SK-N-SH (cell line): ENCODE measurements around the gene DBNL. TPM values are rescaled to one million over a fixed set of nuclear protein-coding genes. Genes with fewer than 3 reads are reported as not detected.

Experiments used
- CTCF ChIA-PET: fragments of 300-600, 350-600 bp; formaldehyde crosslinking; extraction: SDS; loops from one replicate; lab custom pipeline; 2021; lab: Yijun Ruan, JAX
- POLR2A ChIA-PET: fragments of 350-600 bp; sonication (Branson Sonifier 250); formaldehyde crosslinking; extraction: SDS; loops from one replicate; lab custom pipeline; 2020; ENCODE audit warnings: antibody characterized with exemption, inconsistent platforms; lab: Yijun Ruan, JAX
- DNase-seq: peaks from one replicate; pipeline ENCODE4 v3.0.0; 2012
- H2AFZ ChIP-seq: fragments of 200-600 bp; sonication (generic); 2 replicates; pipeline ENCODE4 v1.8.1; 2016; ENCODE audit warnings: antibody characterized with exemption, mild to moderate bottlenecking, low read depth
- H3F3A ChIP-seq: fragments of 200-600 bp; sonication (generic); replicated peaks from 2 replicates; pipeline ENCODE3; 2016; ENCODE audit warnings: antibody characterized with exemption, mild to moderate bottlenecking; ENCODE audit not compliant: insufficient read depth
- H3K27ac ChIP-seq, 2 experiments: fragments of 200-500 bp in 1 of 2; fragments of 200-600 bp in 1 of 2; sonication (Bioruptor generic) in 1 of 2; sonication (generic), shearing (Covaris generic) in 1 of 2; 2 replicates each; pipeline versions ENCODE4 v1.5.1 to v1.6.1; 2014 to 2016; ENCODE audit warnings: low read depth in 2 of 2, inconsistent platforms in 1 of 2, low read length in 1 of 2, mild to moderate bottlenecking in 1 of 2, mixed read lengths in 1 of 2
- H3K27me3 ChIP-seq: fragments of 200-600 bp; sonication (generic), shearing (Covaris generic); 2 replicates; pipeline ENCODE4 v1.6.1; 2016; ENCODE audit warnings: mixed run types; ENCODE audit not compliant: insufficient read depth
- H3K36me3 ChIP-seq, 2 experiments: fragments of 200-500 bp in 1 of 2; fragments of 200-600 bp in 1 of 2; sonication (Bioruptor generic) in 1 of 2; sonication (generic) in 1 of 2; replicated peaks in 1 of 2; 2 replicates each; pipeline versions ENCODE3 to v1.5.1; 2014 to 2016; ENCODE audit warnings: low read length in 1 of 2, mild to moderate bottlenecking in 1 of 2; ENCODE audit not compliant: insufficient read depth in 2 of 2, control insufficient read depth in 1 of 2
- H3K4me1 ChIP-seq, 2 experiments: fragments of 200-500 bp in 1 of 2; fragments of 200-600 bp in 1 of 2; sonication (Bioruptor generic) in 1 of 2; sonication (generic), shearing (Covaris generic) in 1 of 2; 2 replicates each; pipeline versions ENCODE4 v1.5.1 to v1.6.1; 2014 to 2016; ENCODE audit warnings: low read depth in 1 of 2, low read length in 1 of 2, mixed run types in 1 of 2; ENCODE audit not compliant: insufficient read depth in 2 of 2, control insufficient read depth in 1 of 2
- H3K4me2 ChIP-seq: fragments of 200-600 bp; sonication (generic), shearing (Covaris generic); 2 replicates; pipeline ENCODE4 v1.6.1; 2017; ENCODE audit warnings: mixed run types
- H3K4me3 ChIP-seq, 2 experiments: fragments of 200-500 bp in 1 of 2; fragments of 200-600 bp in 1 of 2; sonication (Bioruptor generic) in 1 of 2; sonication (generic), shearing (Covaris generic) in 1 of 2; 2 replicates each; pipeline versions ENCODE4 v1.5.1 to v1.8.1; 2014 to 2016; ENCODE audit warnings: low read depth in 2 of 2, inconsistent platforms in 1 of 2, low read length in 1 of 2, mild to moderate bottlenecking in 1 of 2, mixed read lengths in 1 of 2, moderate library complexity in 1 of 2
- H3K79me2 ChIP-seq: fragments of 200-600 bp; sonication (generic); 2 replicates; pipeline ENCODE4 v1.8.1; 2017; ENCODE audit warnings: mild to moderate bottlenecking; ENCODE audit not compliant: insufficient read depth
- H3K9ac ChIP-seq: fragments of 200-600 bp; sonication (generic); 2 replicates; pipeline ENCODE4 v1.6.1; 2017; ENCODE audit warnings: mixed run types
- H3K9me2 ChIP-seq: fragments of 200-600 bp; sonication (generic); 2 replicates; pipeline ENCODE4 v1.6.1; 2017; ENCODE audit warnings: mixed run types
- H3K9me3 ChIP-seq: fragments of 200-600 bp; sonication (generic); 2 replicates; pipeline ENCODE4 v1.6.1; 2017; ENCODE audit warnings: mixed run types, mild to moderate bottlenecking, moderate library complexity
- H4K20me1 ChIP-seq: fragments of 200-600 bp; sonication (generic); 2 replicates; pipeline ENCODE4 v1.6.1; 2017; ENCODE audit warnings: mild to moderate bottlenecking, mixed run types; ENCODE audit not compliant: insufficient read depth
- FOSL2 ChIP-seq: IDR thresholded peaks from 2 replicates; pipeline ENCODE4 v1.4.0; 2012; ENCODE audit warnings: low read depth, mild to moderate bottlenecking, moderate library complexity, borderline replicate concordance
- FOXJ3 ChIP-seq: sonication (generic); formaldehyde crosslinking; IDR thresholded peaks from 2 replicates; pipeline ENCODE4 v1.5.1; 2020; ENCODE audit warnings: mild to moderate bottlenecking, missing genetic modification reagents
- GABPA ChIP-seq: IDR thresholded peaks from 2 replicates; pipeline ENCODE4 v1.4.0; 2012; ENCODE audit warnings: low read depth, mild to moderate bottlenecking
- JUND ChIP-seq: IDR thresholded peaks from 2 replicates; pipeline ENCODE4 v1.4.0; 2012
- MEF2A ChIP-seq: IDR thresholded peaks from 2 replicates; pipeline ENCODE4 v1.4.0; 2012; ENCODE audit warnings: low read depth, borderline replicate concordance
- NRF1 ChIP-seq: IDR thresholded peaks from 2 replicates; pipeline ENCODE4 v1.6.1; 2012; ENCODE audit warnings: low read depth, mild to moderate bottlenecking, low read length
- POLR2AphosphoS5 ChIP-seq: IDR thresholded peaks from 2 replicates; pipeline ENCODE4 v1.6.1; 2012; ENCODE audit warnings: low read depth, low read length
- RAD21 ChIP-seq: IDR thresholded peaks from 2 replicates; pipeline ENCODE4 v1.6.1; 2012; ENCODE audit warnings: mild to moderate bottlenecking, low read length
- RFX5 ChIP-seq: IDR thresholded peaks from 2 replicates; pipeline ENCODE4 v1.6.1; 2012; ENCODE audit warnings: mild to moderate bottlenecking, improper control_type of control experiment, low read length
- SIN3A ChIP-seq: IDR thresholded peaks from 2 replicates; pipeline ENCODE4 v1.6.1; 2012; ENCODE audit warnings: low read depth, mild to moderate bottlenecking, low read length, moderate library complexity, borderline replicate concordance
- WGBS: methylation state at CpG from one replicate; pipeline ENCODE4 v1.1.6; 2017; ENCODE audit warnings: low lambda C conversion rate; 5-methylcytosine and 5-hydroxymethylcytosine counted together
- polyA plus RNA-seq, 3 experiments: library from polyadenylated mRNA; depleted of rRNA; stranded (reverse); fragments of >200 nt; gene quantifications; 2 replicates each; pipeline ENCODE4 v1.2.3, GENCODE V29; 2012
- TF ChIP-seq, protein P1 (sequence below): IDR thresholded peaks from 2 replicates; pipeline ENCODE4 v1.4.0; 2012; ENCODE audit warnings: low read depth, borderline replicate concordance
- TF ChIP-seq, protein P2 (sequence below): IDR thresholded peaks from 2 replicates; pipeline ENCODE4 v1.4.0; 2012; ENCODE audit warnings: low read depth
- TF ChIP-seq, protein P3 (sequence below): fragments of 150-350 bp; IDR thresholded peaks from 2 replicates; pipeline ENCODE4 v1.6.1; 2017; ENCODE audit warnings: antibody characterized with exemption, low read length, low read depth, borderline replicate concordance
- TF ChIP-seq, protein P4 (sequence below): IDR thresholded peaks from 2 replicates; pipeline ENCODE4; 2012

The DBNL gene
- polyA plus RNA-seq, 1 of the 3 experiments (the other 2 are of a cell fraction) = 244 TPM

DNA sequence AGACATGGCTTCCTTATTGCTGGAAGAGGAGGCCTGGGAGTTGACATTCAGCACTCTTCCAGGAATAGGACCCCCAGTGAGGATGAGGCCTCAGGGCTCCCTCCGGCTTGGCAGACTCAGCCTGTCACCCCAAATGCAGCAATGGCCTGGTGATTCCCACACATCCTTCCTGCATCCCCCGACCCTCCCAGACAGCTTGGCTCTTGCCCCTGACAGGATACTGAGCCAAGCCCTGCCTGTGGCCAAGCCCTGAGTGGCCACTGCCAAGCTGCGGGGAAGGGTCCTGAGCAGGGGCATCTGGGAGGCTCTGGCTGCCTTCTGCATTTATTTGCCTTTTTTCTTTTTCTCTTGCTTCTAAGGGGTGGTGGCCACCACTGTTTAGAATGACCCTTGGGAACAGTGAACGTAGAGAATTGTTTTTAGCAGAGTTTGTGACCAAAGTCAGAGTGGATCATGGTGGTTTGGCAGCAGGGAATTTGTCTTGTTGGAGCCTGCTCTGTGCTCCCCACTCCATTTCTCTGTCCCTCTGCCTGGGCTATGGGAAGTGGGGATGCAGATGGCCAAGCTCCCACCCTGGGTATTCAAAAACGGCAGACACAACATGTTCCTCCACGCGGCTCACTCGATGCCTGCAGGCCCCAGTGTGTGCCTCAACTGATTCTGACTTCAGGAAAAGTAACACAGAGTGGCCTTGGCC, 16.6 kb downstream of the DBNL start:
- Histone ChIP-seq H3K9me2 (no peaks in the 10 kb centered on the region), H2AFZ (no peak overlapping the region), H3K4me1 (peaks cover 4 to 20% of the 10 kb centered on the region in 2 experiments; a peak in 2 of 4 replicates), H3K9ac (no peak overlapping the region), H3K27ac (no peak overlapping the region), H3K9me3 (no peaks in the 10 kb centered on the region), H3K4me2 (no peak overlapping the region), H4K20me1 (peaks cover 17% of the 10 kb centered on the region; the same call in 1 of the 2 replicates), H3K36me3 (peaks cover 26 to 66% of the 10 kb centered on the region in 2 experiments), H3K4me3 (no peak overlapping the region), H3F3A (peaks cover 15% of the 10 kb centered on the region), H3K79me2 (peaks cover 5% of the 10 kb centered on the region; the same call in 1 of the 2 replicates), H3K27me3 (no peaks in the 10 kb centered on the region)
- 89% methylated on average over 7 of the region's 8 CpGs for WGBS
- DNase-seq = no peak
- ChIA-PET CTCF (interaction anchor here (1.4 to 2.4 kb wide), 3 partner anchors 12 to 136 kb away, joined by 4 to 10 read pairs (median 6); no protein-coding TSS in a partner anchor), POLR2A (interaction anchor here (0.6 to 1.6 kb wide), 3 partner anchors 11 to 774 kb away, joined by 3 to 4 read pairs (median 3); no protein-coding TSS in a partner anchor)
- TF ChIP-seq RAD21 (no peak), GABPA (no peak), SIN3A (no peak), MEF2A (no peak), RFX5 (no peak), FOSL2 (no peak), NRF1 (no peak), POLR2AphosphoS5 (no peak), FOXJ3 (CRISPR knock-in tag) (no peak), JUND (no peak)
- TF ChIP-seq, protein P1, sequence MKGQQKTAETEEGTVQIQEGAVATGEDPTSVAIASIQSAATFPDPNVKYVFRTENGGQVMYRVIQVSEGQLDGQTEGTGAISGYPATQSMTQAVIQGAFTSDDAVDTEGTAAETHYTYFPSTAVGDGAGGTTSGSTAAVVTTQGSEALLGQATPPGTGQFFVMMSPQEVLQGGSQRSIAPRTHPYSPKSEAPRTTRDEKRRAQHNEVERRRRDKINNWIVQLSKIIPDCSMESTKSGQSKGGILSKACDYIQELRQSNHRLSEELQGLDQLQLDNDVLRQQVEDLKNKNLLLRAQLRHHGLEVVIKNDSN = no peak
- TF ChIP-seq, protein P2, sequence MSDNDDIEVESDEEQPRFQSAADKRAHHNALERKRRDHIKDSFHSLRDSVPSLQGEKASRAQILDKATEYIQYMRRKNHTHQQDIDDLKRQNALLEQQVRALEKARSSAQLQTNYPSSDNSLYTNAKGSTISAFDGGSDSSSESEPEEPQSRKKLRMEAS = no peak
- TF ChIP-seq, protein P3, sequence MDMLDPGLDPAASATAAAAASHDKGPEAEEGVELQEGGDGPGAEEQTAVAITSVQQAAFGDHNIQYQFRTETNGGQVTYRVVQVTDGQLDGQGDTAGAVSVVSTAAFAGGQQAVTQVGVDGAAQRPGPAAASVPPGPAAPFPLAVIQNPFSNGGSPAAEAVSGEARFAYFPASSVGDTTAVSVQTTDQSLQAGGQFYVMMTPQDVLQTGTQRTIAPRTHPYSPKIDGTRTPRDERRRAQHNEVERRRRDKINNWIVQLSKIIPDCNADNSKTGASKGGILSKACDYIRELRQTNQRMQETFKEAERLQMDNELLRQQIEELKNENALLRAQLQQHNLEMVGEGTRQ = no peak
- TF ChIP-seq, protein P4, sequence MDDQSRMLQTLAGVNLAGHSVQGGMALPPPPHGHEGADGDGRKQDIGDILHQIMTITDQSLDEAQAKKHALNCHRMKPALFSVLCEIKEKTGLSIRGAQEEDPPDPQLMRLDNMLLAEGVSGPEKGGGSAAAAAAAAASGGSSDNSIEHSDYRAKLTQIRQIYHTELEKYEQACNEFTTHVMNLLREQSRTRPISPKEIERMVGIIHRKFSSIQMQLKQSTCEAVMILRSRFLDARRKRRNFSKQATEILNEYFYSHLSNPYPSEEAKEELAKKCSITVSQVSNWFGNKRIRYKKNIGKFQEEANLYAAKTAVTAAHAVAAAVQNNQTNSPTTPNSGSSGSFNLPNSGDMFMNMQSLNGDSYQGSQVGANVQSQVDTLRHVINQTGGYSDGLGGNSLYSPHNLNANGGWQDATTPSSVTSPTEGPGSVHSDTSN = no peak
